Natural killer cell treated with Interleukin-12 subunit alpha and Interleukin-12 subunit beta and Interleukin-15 and Interleukin-18, amount 100 ng/mL, for 72 hours (primary cell): Measurements from ENCODE around the gene CCDC61. TPM values are rescaled to one million over a fixed set of nuclear protein-coding genes. Genes with fewer than 3 reads are reported as not detected.

Experiments used
- ATAC-seq, 2 donors: fragments of 150-1000 bp; cut with Tn5 transposase in 1 of 2; sonication (Bioruptor Pico), chemical (Tn5 transposase) in 1 of 2; 2 replicates each; pipeline ENCODE4 v1.10.0; 2021
- DNase-seq: peaks from one replicate; pipeline ENCODE4 v3.0.0; 2022; ENCODE audit warnings: low spot score
- H3K27ac Mint-ChIP-seq, 2 donors: 1 replicate in 1 of 2; 2 replicates in 1 of 2; pipeline ENCODE4 v1.8.0; 2022; ENCODE audit warnings: mixed read lengths in 2 of 2, mild to moderate bottlenecking in 1 of 2, moderate library complexity in 1 of 2
- H3K27me3 Mint-ChIP-seq, 2 donors: 1 replicate in 1 of 2; 2 replicates in 1 of 2; pipeline ENCODE4 v1.8.0; 2022; ENCODE audit warnings: mixed read lengths in 2 of 2
- H3K36me3 Mint-ChIP-seq: one replicate; pipeline ENCODE4 v1.8.0; 2022; ENCODE audit warnings: mixed read lengths
- H3K4me1 Mint-ChIP-seq, 2 donors: 1 replicate in 1 of 2; 2 replicates in 1 of 2; pipeline ENCODE4 v1.8.0; 2022; ENCODE audit warnings: low read depth in 2 of 2, mixed read lengths in 2 of 2, mild to moderate bottlenecking in 1 of 2
- H3K4me3 Mint-ChIP-seq: one replicate; pipeline ENCODE4 v1.8.0; 2022; ENCODE audit warnings: mixed read lengths
- H3K9me3 Mint-ChIP-seq: 2 replicates; pipeline ENCODE4 v1.8.0; 2022; ENCODE audit warnings: mixed read lengths
- total RNA-seq, 2 donors: library from RNA; stranded (reverse); gene quantifications; one replicate each; pipeline ENCODE4 v1.2.3, GENCODE V29; 2022

CCDC61 gene
- total RNA-seq, 2 donors from 2014 or later: 21.4 to 26.7 TPM

DNA sequence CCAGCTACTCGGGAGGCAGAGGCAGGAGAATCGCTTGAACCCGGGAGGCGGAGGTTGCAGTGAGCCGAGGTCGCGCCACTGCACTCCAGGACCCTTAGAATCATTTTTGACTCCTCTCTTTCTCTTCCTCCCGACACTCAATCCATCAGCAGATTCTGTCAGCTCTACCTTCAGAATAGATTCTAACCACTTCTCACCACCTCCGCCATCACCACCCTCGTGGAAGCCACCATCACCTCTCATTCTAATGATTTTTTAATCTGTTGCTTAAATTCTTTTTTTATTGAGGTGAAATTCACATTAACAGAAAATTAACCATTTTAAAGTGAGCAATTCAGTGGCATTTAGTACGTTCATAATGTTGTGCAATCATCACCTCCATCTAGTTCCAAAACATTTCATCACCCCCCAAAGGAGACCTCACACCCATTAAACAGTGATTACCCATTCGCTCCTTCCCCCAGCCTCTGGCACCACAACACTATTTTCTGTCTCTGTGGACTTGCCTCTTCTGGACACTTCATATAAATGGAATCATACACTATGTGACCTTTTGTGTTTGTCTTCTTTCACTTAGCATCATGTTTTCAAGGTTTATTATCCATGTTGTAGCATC, 5.0 kb upstream of the CCDC61 start:
- H3K27ac Mint-ChIP-seq: no peak overlapping the region
- no peaks in the 10 kb centered on the region for H3K4me1 Mint-ChIP-seq
- H3K27me3 Mint-ChIP-seq: peaks cover 21 to 27% of the 10 kb centered on the region in 2 donors
- H3K4me3 Mint-ChIP-seq: no peak overlapping the region
- H3K9me3 Mint-ChIP-seq: no peaks in the 10 kb centered on the region
- no peak for ATAC-seq
- no peaks in the 10 kb centered on the region for H3K36me3 Mint-ChIP-seq
- no peak for DNase-seq

GRCh38 chr19:45994456-45994997, 740 bp upstream of the CCDC61 start:
- Mint-ChIP-seq H3K27ac (no peak overlapping the region), H3K4me3 (no peak overlapping the region), H3K36me3 (peaks cover 5% of the 10 kb centered on the region), H3K4me1 (peaks cover 12 to 24% of the 10 kb centered on the region in 2 donors), H3K27me3 (peaks cover 12 to 23% of the 10 kb centered on the region in 2 donors), H3K9me3 (no peaks in the 10 kb centered on the region)
- ATAC-seq (no peak), DNase-seq (no peak)

DNA sequence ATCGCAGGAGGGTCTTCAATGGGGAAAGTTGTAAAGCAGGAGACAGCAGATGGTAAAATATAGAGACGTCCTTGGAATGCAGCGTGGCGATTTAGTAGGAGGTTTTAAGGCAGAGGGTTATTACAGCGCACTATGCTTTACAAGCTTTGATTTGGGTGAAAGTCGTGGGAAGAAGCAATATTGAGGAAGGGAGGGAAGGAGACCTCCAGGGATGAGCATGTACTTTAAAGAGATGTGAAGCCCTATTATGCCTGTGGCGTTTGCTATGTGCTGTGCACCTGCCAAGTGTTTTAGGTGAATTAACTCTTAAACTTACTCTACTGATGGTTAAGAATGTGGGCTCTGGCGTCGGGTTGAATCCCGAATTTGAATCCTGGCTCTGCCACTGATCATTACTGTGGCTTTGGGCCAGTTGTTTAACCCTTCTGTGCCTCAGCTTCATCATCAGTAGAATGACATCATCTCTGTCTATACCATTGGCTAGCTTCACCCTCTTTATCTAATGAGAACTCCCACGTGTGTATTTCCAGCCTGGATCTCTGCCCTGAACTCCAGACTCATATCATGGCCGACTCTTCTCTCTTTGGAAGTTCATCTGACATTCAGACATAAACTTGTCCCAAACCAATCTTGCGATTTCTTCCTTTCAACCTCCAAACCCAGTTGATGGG, 583 bp downstream of the CCDC61 start:
- H3K36me3 Mint-ChIP-seq: peaks cover 5% of the 10 kb centered on the region
- no peak overlapping the region for H3K4me3 Mint-ChIP-seq
- peaks cover 14 to 21% of the 10 kb centered on the region in 2 donors for H3K27me3 Mint-ChIP-seq
- H3K27ac Mint-ChIP-seq: no peak overlapping the region
- H3K9me3 Mint-ChIP-seq: no peaks in the 10 kb centered on the region
- DNase-seq (no peak), ATAC-seq (no peak)
- peaks cover 25 to 37% of the 10 kb centered on the region in 2 donors for H3K4me1 Mint-ChIP-seq

- ATAC-seq (no peak), DNase-seq (no peak)
- Mint-ChIP-seq H3K4me1 (peaks cover 26 to 39% of the 10 kb centered on the region in 2 donors), H3K9me3 (no peaks in the 10 kb centered on the region), H3K27ac (no peak overlapping the region), H3K27me3 (peaks cover 14 to 21% of the 10 kb centered on the region in 2 donors), H3K4me3 (no peak overlapping the region), H3K36me3 (peaks cover 5% of the 10 kb centered on the region)
Observed at GRCh38 chr19:45996933-45997332, 1.7 kb downstream of the CCDC61 start.

DNA sequence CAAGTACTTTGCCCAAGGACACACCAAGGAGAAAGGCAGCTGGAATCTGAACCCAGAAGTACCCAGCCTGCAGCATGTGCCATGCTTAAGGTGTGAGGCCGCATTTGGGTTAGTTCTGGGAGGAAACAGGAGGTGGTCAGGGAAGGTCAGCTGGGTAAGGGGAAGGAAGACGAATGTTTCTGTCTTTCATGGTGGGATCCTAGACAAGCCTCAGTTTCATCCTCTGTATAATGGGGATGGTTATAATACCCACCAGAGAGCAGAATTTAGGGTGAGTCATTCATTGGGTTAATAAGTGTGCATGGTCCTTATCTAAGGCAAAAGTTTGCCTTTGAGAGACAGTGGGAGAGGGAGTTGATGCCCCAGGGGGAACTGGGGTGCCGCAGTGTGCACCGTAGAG, 3.6 kb downstream of the CCDC61 start:
- H3K4me1 Mint-ChIP-seq: peaks cover 26 to 39% of the 10 kb centered on the region in 2 donors
- no peak overlapping the region for H3K27ac Mint-ChIP-seq
- DNase-seq (no peak), ATAC-seq (no peak)
- no peaks in the 10 kb centered on the region for H3K9me3 Mint-ChIP-seq
- peaks cover 5% of the 10 kb centered on the region for H3K36me3 Mint-ChIP-seq
- peak overlapping the region; percentile 9 for H3K4me3 Mint-ChIP-seq
- H3K27me3 Mint-ChIP-seq: peaks cover 14 to 21% of the 10 kb centered on the region in 2 donors

DNA sequence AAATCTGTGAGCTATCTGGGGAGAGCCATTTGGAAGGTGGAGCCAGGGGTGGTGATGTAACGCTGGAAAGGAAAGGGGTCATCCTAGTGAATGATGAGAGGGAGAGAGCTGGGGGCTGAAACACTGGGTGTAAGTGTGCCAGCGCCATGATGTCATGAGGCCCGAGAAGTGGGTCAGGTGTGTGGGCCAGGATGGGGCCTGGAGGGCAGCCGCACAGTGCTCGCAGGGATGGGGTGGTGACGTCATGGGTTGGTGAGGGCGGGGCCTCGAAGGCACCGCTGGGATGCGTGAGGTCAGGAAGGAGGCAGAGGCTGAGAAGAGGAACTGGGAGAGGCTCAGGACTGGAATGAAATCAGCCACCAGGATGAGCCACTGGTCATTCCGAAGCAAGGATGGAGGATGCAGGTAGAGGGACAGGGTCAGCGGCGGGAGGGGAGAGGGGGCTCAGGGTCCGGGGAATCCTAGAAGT, 4.4 kb downstream of the CCDC61 start:
- peak overlapping the region; percentile 64 for H3K4me3 Mint-ChIP-seq
- peaks cover 26 to 39% of the 10 kb centered on the region in 2 donors for H3K4me1 Mint-ChIP-seq
- H3K27ac Mint-ChIP-seq: peak overlapping the region in 1 of 2 donors; percentile 10
- peaks cover 14 to 21% of the 10 kb centered on the region in 2 donors for H3K27me3 Mint-ChIP-seq
- ATAC-seq: no peak
- peaks cover 5% of the 10 kb centered on the region for H3K36me3 Mint-ChIP-seq
- DNase-seq: no peak
- no peaks in the 10 kb centered on the region for H3K9me3 Mint-ChIP-seq

GRCh38 chr19:46000491-46001246, 5.4 kb downstream of the CCDC61 start:
- no peaks in the 10 kb centered on the region for H3K9me3 Mint-ChIP-seq
- peak overlapping the region; percentile 64 for H3K4me3 Mint-ChIP-seq
- ATAC-seq: peak; percentile 81 to 86
- H3K27me3 Mint-ChIP-seq: peaks cover 14 to 21% of the 10 kb centered on the region in 2 donors
- peak overlapping the region in 1 of 2 donors; percentile 10 for H3K27ac Mint-ChIP-seq
- no peak for DNase-seq
- peaks cover 26 to 39% of the 10 kb centered on the region in 2 donors for H3K4me1 Mint-ChIP-seq
- H3K36me3 Mint-ChIP-seq: peaks cover 5% of the 10 kb centered on the region

DNA sequence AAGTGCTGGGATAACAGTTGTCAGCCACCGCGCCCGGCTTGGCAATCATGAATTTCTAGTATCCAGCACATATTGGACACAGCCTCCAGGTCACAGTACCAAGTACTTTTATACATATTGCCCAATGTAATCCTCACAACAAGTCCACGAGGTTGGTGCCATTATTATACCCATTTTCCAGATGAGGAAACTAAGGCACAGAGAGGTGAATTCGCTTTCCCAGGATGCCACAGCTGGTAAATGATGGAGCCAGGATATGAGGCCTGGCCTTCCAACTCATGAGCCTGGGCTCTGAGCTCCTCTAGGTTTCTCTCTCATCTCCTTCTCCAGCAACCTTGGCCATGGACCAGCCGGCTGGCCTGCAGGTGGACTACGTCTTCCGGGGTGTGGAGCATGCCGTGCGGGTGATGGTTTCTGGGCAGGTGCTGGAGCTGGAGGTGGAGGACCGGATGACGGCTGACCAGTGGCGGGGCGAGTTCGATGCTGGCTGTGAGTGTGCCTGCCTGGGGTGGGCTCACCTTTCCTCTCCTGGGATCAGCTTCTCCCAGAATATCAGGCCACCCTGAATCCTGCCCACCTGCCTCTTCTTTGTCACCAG, 7.5 kb downstream of the CCDC61 start:
- Mint-ChIP-seq H3K36me3 (no peaks in the 10 kb centered on the region), H3K4me1 (peaks cover 26 to 27% of the 10 kb centered on the region in 2 donors), H3K9me3 (no peaks in the 10 kb centered on the region), H3K4me3 (no peak overlapping the region), H3K27ac (no peak overlapping the region), H3K27me3 (peaks cover 14 to 21% of the 10 kb centered on the region in 2 donors)
- ATAC-seq: no peak
- DNase-seq: no peak

DNA sequence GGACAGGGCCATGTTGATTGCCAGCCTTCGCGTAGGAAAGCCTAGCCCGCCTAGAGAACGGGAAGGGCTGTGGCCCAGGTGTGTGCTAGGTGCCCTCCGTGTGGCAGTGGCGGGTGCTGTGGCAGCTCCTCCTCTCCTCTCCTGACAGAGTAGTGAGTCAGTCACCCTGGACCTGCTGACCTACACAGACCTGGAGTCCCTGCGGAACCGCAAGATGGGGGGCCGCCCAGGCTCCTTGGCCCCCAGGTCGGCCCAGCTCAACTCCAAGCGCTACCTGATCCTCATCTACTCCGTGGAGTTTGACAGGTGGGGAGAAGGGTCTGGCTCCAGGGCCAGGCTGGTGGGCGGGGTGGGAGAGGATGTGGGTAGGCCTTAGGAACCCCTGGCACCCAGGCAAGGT, 11.1 kb downstream of the CCDC61 start:
- Mint-ChIP-seq H3K9me3 (no peaks in the 10 kb centered on the region), H3K4me1 (peaks cover 4 to 6% of the 10 kb centered on the region in 2 donors), H3K36me3 (no peaks in the 10 kb centered on the region), H3K27ac (no peak overlapping the region), H3K4me3 (no peak overlapping the region), H3K27me3 (no peaks in the 10 kb centered on the region)
- no peak for DNase-seq
- ATAC-seq: peak in 1 of 2 donors; percentile 17

DNA sequence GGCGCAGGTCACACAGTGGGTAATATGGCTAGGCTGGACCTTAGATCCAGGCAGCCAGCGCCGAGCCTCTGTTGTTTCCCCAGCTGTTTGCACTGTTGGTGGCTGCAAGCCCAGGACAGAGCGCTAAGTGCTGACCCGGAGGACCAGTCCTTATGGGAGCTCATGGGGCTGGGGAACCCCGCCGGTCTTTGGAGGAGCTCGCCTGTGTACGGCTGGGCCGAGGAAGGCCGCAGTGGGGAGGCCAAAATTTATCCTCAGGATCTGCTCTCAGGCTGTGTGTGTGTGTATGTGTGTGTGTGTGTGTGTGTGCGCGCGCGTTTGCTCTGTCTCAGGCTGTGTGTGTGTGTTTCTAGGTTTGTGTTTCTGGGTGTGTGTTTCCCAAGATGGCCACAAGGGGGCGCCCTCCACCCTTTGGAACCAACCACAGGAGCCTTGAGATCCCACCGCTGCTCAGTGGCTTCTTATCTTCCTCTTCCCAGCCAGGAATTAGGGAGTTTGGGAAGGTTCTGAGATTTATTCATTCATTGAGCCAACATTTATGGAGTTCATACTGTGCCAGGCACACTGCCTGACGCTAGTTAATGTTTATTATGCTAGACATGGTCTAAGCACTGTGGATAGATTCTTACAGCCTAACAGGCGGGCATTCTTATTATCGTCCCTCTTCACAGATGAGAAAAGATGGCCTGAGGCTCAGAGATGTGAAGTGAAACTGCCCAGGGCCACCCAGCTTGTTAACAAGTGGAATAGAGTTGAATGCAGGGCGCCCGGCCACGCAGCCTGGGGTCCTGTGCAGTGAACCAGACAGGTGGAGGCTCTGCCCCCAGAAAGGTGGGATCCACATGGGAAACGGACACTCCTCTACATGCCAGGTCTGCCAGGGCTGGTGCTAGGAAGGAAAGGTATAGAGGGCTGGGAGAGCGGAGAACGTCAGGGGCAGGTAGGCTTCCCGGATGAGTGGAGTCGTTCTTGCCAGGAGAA, 14.6 kb downstream of the CCDC61 start:
- DNase-seq (no peak), ATAC-seq (peak; percentile 62 to 63)
- Mint-ChIP-seq H3K27me3 (peaks cover 0 to 5% of the 10 kb centered on the region in 2 donors), H3K4me3 (no peak overlapping the region), H3K9me3 (no peaks in the 10 kb centered on the region), H3K27ac (no peak overlapping the region), H3K36me3 (no peaks in the 10 kb centered on the region), H3K4me1 (peaks cover 6 to 10% of the 10 kb centered on the region in 2 donors)

DNA sequence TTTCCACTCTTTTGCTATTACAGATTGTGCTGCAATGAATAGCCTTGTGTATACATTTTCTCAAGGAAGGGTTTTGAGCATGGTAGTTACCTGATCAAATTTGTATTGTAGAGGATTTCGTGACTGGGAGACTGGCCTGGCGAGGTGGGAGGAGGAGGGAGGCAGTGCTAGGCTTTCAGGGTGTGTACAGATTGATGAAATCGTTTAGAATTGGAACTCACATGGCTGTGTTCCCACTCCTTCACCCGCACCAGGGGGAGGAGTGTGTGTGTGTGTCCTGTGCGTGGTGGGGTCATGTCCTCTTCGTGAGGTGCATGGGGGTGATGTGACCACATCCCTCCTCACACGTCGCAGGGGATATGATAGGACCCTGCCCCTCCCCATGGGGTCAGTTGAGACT, 19.3 kb downstream of the CCDC61 start:
- Mint-ChIP-seq H3K4me3 (peak overlapping the region; percentile 63), H3K9me3 (no peaks in the 10 kb centered on the region), H3K27me3 (peaks cover 8 to 9% of the 10 kb centered on the region in 2 donors), H3K36me3 (no peaks in the 10 kb centered on the region), H3K27ac (no peak overlapping the region), H3K4me1 (peaks cover 18 to 19% of the 10 kb centered on the region in 2 donors)
- no peak for DNase-seq
- no peak for ATAC-seq

GRCh38 chr19:46014941-46015686, 19.8 kb downstream of the CCDC61 start:
- Mint-ChIP-seq H3K36me3 (no peaks in the 10 kb centered on the region), H3K9me3 (no peaks in the 10 kb centered on the region), H3K4me1 (peaks cover 14 to 15% of the 10 kb centered on the region in 2 donors), H3K27ac (no peak overlapping the region), H3K4me3 (peak overlapping the region; percentile 79), H3K27me3 (peaks cover 8 to 9% of the 10 kb centered on the region in 2 donors)
- DNase-seq: peak; percentile 81
- peak; percentile 67 to 90 for ATAC-seq
